Rectal smooth muscle tissue (tissue), 1 donor: Measurements from ENCODE around the gene IFNA4.
"Not testable (repeated sequence)": the region's sequence is repeated elsewhere in the genome, so short reads cannot be mapped to it uniquely, and the experiment has no call there.

Source experiments
- H3K27ac ChIP-seq: one replicate; pipeline ENCODE4 v1.7.0; 2013; ENCODE audit warnings: low read depth, low read length, inconsistent platforms
- H3K27me3 ChIP-seq: one replicate; pipeline ENCODE4 v1.7.0; 2013; ENCODE audit warnings: low read length; ENCODE audit not compliant: control insufficient read depth, insufficient read depth
- H3K36me3 ChIP-seq: one replicate; pipeline ENCODE4 v1.7.0; 2013; ENCODE audit warnings: low read length; ENCODE audit not compliant: control insufficient read depth, insufficient read depth
- H3K4me1 ChIP-seq: one replicate; pipeline ENCODE4 v1.7.0; 2013; ENCODE audit warnings: low read length; ENCODE audit not compliant: control insufficient read depth, insufficient read depth
- H3K4me3 ChIP-seq: one replicate; pipeline ENCODE4 v1.7.0; 2013; ENCODE audit warnings: low read length
- H3K9ac ChIP-seq: one replicate; pipeline ENCODE4 v1.7.0; 2013; ENCODE audit warnings: low read length

IFNA4 gene

DNA sequence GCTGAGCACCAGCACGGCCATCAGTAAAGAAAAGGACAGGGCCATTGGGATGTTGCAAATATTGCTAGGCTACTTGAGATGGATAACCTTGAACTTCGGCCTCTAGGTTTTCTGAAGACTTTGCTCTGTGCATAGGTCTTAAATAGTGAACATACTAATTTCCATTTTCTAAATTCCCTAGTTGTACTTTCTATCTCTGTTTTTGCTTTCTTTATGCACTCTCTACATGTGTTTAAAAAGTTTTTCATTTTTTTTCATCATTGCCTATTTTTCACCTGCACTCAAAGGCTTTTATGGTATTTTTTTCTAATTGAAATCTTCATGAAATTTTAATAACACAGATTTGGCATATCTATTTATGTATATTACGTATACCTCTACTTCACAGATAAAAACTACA is at the start of gene IFNA4:
IFNA4 (minus strand) TSS at position 101 of the 400 bp plus-strand sequence; CDS start at position 45, 56 bp downstream.
- not testable (repeated sequence) for H3K4me3 ChIP-seq, H3K9ac ChIP-seq, H3K27me3 ChIP-seq, H3K27ac ChIP-seq, H3K4me1 ChIP-seq, H3K36me3 ChIP-seq

DNA sequence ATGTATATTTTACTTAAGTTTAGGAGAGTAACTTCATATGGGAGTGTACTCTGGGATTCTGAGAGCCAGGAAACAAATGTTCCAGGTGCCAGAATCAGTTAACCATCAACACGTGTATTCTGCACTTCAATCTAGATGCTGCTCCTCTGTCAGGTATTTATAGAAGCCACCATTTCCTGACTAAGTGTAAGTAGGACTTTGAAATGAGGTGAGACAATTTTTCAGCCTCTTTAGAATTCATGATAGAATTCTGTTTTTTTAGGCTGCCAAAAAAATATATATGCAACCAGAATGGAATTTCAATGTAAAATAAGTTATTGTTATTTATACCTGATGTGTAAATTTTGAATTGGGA is 49.0 kb upstream of the IFNA4 start:
- H3K27me3 ChIP-seq, H3K9ac ChIP-seq, H3K4me3 ChIP-seq, H3K27ac ChIP-seq, H3K4me1 ChIP-seq, H3K36me3 ChIP-seq: not testable (repeated sequence)

DNA sequence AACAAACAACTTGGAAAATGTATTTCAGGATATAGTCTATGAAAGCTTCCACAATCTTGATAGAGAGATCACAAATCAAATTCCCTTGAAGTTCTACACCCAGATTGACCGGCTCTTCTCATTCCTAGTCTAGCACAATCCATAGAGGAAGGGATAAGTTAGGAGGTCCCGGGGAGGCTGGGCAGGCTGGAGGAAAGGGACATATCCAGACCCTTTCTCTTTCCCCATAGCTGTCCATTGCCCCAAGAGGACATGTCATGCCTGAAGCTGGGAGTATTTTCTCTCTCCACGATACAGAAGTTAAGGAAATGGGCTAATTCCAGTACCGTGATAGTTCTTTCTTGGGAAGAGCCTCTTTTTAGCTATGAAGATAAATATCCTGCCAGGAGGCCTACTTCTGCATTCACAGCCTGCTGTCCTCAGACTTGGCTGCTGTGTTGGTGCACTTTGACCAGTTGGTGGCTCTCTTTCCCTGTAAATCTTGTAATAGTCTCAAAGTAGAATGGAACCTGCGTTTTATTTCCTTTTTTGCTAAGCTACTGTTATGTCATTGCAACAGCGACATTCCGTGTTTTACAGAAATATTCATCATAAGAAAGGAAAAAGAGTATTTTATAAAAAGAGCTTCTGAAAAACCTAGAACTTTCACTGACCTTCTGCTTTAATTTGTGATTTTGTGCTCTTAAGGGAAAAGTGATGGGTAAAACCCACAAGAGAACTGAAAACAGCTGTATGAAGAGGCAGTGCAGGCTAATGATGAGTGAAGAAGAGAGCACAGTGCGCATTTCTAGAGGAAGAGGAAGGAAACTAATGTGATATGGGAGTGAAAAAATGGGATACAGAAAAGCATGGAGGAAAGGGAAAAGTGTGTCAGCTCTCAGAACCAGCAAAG is 48.3 kb upstream of the IFNA4 start:
- H3K36me3 ChIP-seq, H3K27ac ChIP-seq, H3K9ac ChIP-seq, H3K27me3 ChIP-seq, H3K4me1 ChIP-seq, H3K4me3 ChIP-seq: not testable (repeated sequence)

DNA sequence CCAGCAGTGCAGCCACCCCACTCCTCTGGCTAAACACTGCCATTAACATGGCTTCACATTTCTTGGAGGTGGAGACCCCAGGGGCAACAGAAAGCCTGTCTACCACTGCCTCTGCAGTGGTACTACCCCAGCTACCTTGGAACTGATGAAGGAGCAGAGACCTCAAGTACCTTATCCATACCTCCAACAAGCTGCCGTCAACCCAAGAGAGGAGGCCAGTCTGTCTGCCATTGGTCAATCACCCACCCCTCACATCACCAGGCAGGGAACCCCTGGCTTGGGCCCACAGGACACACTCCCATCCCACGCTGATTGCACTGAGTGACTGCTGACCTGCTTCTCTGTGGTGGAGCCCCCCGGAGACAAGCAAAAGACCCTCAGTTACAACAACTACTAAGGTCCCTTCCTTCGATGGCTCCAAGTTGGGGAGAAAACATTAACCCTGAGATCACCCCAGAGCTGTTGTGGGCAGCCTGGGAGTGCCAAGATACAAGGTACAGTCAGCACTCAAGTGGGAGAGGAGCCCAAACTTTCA is 46.8 kb upstream of the IFNA4 start:
- no peaks in the 10 kb centered on the region for H3K36me3 ChIP-seq
- no peaks in the 10 kb centered on the region for H3K27me3 ChIP-seq
- H3K4me1 ChIP-seq: no peaks in the 10 kb centered on the region
- no peak overlapping the region for H3K9ac ChIP-seq
- H3K4me3 ChIP-seq: no peak overlapping the region
- no peak overlapping the region for H3K27ac ChIP-seq

DNA sequence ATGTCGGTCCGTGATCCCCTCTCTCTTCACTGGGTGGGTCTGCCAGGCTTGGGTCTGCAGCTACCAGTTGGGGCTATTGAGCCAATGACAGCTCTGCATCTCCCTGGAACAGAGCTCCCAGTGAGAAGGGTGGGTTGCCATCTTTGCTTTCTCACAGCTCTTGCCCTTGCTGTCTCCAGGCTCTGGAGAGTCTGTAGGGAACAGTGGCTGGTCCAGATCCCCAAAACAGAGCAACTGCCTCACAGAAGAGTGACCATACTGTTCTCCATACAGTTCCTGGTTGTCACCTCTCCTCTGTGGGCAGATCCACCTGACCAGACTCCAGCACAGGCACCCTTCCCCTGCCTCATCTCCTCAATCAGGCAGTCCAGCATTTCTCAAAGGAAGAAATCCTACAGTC is 45.9 kb upstream of the IFNA4 start:
- Histone ChIP-seq H3K36me3 (no peaks in the 10 kb centered on the region), H3K4me1 (no peaks in the 10 kb centered on the region), H3K9ac (no peak overlapping the region), H3K4me3 (no peak overlapping the region), H3K27ac (no peak overlapping the region), H3K27me3 (no peaks in the 10 kb centered on the region)

DNA sequence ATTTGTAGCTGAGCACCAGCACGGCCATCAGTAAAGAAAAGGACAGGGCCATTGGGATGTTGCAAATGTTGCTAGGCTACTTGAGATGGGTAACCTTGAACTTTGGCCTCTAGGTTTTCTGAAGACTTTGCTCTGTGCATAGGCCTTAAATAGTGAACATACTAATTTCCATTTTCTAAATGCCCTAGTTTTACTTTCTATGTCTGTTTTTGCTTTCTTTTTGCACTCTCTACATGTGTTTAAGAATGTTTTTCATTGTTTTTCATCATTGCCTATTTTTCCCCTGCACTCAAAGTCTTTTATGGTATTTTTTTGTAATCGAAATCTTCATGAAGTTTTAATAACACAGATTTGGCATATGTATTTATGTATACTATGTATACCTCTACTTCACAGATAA is 40.7 kb upstream of the IFNA4 start, which contains the start of gene IFNA17:
IFNA17 (minus strand) TSS at position 101 of the 400 bp plus-strand sequence; CDS start at position 52, 49 bp downstream.
- Histone ChIP-seq H3K4me3 (no peak within 1 kb of the TSS), H3K27ac (no peak within 1 kb of the TSS), H3K27me3 (no peaks in the 10 kb centered on the region), H3K4me1 (no peaks in the 10 kb centered on the region), H3K9ac (no peak within 1 kb of the TSS), H3K36me3 (no peaks in the 10 kb centered on the region)

DNA sequence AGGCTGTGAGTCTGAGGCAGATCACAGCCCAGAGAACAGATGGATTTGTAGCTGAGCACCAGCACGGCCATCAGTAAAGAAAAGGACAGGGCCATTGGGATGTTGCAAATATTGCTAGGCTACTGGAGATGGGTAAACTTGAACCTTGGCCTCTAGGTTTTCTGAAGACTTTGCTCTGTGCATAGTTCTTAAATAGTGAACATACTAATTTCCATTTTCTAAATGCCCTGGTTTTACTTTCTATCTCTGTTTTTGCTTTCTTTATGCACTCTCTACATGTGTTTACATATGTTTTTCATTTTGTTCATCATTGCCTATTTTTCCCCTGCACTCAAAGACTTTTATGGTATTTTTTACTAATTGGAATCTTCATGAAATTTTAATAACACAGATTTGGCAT is 29.8 kb upstream of the IFNA4 start, which contains the start of gene IFNA16:
IFNA16 (minus strand) TSS at position 101 of the 400 bp plus-strand sequence; CDS start at position 95, 6 bp downstream.
- not testable (repeated sequence) for H3K9ac ChIP-seq, H3K4me1 ChIP-seq, H3K27ac ChIP-seq, H3K36me3 ChIP-seq, H3K27me3 ChIP-seq, H3K4me3 ChIP-seq

DNA sequence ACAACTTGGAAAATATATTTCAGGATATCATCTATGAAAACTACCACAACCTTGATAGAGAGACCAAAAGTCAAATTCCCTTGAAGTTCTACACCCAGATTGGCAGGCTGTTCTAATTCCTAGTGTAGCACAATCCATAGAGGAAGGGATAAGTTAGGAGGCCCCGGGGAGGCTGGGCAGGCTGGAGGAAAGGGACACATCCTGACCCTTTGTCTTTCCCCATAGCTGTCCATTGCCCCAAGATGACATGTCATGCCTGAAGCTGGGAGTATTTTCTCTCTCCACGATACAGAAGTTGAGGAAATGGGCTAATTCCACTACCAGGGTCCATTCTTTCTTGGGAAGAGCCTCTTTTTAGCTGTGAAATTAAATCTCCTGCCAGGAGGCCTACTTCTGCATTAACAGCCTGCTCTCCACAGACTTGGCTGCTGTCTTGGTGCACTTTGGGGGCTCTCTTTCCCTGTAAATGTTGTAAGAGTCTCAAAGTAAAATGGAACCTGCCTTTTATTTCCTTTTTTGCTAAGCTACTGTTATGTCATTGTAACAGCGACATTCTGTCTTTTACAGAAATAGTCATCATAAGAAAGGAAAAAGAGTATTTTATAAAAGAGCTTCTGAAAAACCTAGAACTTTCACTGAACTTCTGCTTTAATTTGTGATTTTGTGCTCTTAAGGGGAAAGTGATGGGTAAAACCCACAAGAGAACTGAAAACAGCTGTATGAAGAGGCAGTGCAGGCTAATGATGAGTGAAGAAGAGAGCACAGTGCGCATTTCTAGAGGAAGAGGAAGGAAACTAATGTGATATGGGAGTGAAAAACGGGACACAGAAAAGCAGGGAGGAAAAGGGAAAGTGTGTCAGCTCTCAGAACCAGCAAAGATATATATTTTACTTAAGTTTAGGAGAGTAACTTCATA is 26.3 kb upstream of the IFNA4 start:
- H3K36me3 ChIP-seq, H3K4me3 ChIP-seq, H3K9ac ChIP-seq, H3K27me3 ChIP-seq, H3K27ac ChIP-seq, H3K4me1 ChIP-seq: not testable (repeated sequence)

DNA sequence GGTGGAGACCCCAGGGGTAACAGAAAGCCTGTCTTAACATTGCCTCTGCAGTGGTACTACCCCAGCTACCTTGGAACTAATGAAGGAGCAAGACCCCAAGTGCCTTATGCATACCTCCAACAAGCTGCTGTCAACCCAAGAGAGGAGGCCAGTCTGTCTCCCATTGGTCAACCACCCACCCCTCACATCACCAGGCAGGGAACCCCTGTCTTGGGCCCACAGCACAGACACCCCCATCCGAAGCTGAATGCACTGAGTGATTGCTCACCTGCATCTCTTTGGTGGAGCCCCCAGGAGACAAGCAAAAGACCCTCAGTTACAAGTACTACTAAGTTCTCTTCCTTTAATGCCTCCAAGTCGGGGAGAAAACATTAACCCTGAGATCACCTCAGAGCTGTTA is 24.8 kb upstream of the IFNA4 start:
- not testable (repeated sequence) for H3K27me3 ChIP-seq, H3K4me1 ChIP-seq, H3K4me3 ChIP-seq, H3K27ac ChIP-seq, H3K9ac ChIP-seq, H3K36me3 ChIP-seq

DNA sequence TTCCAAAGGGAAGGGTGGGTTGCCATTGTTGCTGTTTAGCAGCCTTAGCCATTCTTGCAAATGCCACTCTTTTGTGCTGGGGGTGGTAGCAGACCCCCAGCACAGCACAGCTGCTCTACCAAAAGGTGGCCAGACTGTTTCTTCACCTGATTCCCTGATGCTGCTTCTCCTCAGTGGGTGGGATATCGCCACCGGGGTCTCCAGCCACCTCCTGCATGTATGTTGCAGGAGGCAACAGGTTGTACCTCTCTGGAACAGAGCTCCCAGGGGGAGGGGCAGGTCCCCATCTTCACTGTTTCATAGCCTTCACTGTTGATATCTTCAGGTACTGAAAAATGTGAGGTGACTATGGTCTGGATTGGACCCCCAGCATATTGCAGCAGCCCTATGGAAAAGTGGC is 23.4 kb upstream of the IFNA4 start:
- H3K27ac ChIP-seq, H3K27me3 ChIP-seq, H3K4me3 ChIP-seq, H3K4me1 ChIP-seq, H3K9ac ChIP-seq, H3K36me3 ChIP-seq: not testable (repeated sequence)

DNA sequence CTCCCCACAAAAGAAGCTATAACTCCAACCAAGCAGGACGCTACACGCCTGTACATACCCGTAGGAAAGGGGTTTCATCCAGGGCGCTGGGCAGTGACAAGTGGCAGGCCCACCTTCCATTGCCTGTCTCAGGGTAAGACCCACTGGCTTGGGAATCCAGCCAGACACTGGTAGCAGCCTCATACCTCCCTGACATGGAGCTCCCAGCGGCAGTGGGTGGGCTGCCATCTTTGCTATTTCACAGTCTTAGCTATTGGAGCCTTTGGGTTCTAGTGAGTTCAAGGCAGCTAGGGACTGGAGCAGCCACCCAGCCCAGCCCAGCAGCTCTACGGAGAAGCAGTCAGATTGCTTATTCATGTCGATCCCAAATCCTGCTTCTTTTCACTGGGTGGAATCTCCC is 22.9 kb upstream of the IFNA4 start:
- Histone ChIP-seq H3K36me3 (no peaks in the 10 kb centered on the region), H3K9ac (no peak overlapping the region), H3K4me1 (no peaks in the 10 kb centered on the region), H3K27me3 (no peaks in the 10 kb centered on the region), H3K27ac (no peak overlapping the region), H3K4me3 (no peak overlapping the region)

DNA sequence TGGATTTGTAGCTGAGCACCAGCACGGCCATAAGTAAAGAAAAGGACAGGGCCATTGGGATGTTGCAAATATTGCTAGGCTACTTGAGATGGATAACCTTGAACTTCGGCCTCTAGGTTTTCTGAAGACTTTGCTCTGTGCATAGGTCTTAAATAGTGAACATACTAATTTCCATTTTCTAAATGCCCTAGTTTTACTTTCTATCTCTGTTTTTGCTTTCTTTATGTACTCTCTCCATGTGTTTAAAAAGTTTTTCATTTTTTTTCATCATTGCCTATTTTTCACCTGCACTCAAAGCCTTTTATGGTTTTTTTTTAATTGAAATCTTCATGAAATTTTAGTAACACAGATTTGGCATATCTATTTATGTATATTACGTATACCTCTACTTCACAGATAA is 19.7 kb upstream of the IFNA4 start, which contains the start of gene IFNA10:
IFNA10 (minus strand) TSS at position 101 of the 400 bp plus-strand sequence; CDS start at position 55, 46 bp downstream.
- H3K36me3 ChIP-seq, H3K27ac ChIP-seq, H3K4me3 ChIP-seq, H3K4me1 ChIP-seq, H3K27me3 ChIP-seq, H3K9ac ChIP-seq: not testable (repeated sequence)
